GM12865 (cell line): Measurements from ENCODE around the gene E2F8.

Experiments
- DNase-seq: peaks from one replicate; pipeline ENCODE4 v3.0.0; 2010; ENCODE audit warnings: low read depth
- H3K4me3 ChIP-seq: 2 replicates; pipeline ENCODE4 v1.5.1; 2011; ENCODE audit warnings: mild to moderate bottlenecking, low read depth, low read length, control low read depth
- TF ChIP-seq, protein P1 (sequence below): IDR thresholded peaks from 2 replicates; pipeline ENCODE4 v1.5.1; 2011; ENCODE audit warnings: low read length, control low read depth, low read depth, inconsistent platforms; ENCODE audit not compliant: insufficient read depth; ENCODE audit errors: missing control alignments

The E2F8 gene

DNA sequence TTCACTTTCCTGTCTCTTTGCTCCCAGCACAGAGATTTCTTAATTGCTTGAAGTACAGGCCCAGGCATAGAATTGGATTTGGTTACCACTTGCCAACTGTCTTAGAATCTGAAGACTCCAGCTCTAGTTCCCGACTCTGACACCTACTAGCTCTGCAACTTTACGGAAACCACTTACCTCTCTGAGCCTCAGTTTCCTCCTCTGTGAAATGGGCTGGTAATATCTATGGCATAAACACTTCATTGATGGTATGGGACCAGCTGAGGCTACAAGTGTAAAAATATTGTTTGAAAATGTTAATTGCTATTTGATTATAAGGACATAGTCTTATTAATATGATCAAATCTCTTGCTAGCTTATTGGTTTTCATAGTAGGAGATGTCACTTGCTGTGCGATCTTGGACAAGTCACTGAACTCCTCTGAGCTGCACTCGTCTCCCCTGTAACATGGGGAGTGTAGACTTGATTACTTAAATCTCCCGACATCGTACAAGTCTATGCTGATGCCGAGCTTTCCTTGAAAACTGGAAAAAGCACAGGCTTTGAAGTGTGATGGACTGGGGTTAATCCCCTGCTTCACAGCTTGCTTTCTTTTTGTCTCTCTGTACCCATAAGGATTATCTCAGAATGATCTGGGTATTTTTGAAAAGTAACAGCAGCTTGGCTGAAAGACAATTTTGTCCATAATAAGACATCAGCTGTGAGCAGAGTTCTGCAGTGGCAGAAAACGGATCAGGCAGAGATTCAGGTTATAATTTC, 11.8 kb upstream of the E2F8 start:
- DNase-seq = no peak
- no peak overlapping the region for H3K4me3 ChIP-seq
- TF ChIP-seq, protein P1, sequence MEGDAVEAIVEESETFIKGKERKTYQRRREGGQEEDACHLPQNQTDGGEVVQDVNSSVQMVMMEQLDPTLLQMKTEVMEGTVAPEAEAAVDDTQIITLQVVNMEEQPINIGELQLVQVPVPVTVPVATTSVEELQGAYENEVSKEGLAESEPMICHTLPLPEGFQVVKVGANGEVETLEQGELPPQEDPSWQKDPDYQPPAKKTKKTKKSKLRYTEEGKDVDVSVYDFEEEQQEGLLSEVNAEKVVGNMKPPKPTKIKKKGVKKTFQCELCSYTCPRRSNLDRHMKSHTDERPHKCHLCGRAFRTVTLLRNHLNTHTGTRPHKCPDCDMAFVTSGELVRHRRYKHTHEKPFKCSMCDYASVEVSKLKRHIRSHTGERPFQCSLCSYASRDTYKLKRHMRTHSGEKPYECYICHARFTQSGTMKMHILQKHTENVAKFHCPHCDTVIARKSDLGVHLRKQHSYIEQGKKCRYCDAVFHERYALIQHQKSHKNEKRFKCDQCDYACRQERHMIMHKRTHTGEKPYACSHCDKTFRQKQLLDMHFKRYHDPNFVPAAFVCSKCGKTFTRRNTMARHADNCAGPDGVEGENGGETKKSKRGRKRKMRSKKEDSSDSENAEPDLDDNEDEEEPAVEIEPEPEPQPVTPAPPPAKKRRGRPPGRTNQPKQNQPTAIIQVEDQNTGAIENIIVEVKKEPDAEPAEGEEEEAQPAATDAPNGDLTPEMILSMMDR = no peak

DNA sequence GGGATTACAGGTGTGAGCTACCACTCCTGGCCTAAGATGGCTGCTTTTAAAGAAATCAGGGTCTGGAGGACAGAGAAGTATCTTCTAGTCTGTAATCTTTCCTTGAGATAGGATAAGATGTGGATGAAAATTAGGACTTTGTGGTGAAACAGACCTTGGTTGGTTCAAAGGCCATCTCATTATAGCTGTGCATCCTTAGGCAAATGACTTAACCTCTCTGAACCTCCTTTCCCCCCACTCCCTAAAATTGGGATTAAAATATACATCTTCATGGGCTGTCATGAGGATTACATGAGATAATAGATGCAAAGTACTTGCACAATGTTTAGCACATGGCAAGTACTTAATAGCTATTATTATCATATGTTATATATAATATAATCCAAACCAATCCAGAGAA, 10.8 kb upstream of the E2F8 start:
- TF ChIP-seq, protein P1 = no peak
- H3K4me3 ChIP-seq = no peak overlapping the region
- DNase-seq = no peak

DNA sequence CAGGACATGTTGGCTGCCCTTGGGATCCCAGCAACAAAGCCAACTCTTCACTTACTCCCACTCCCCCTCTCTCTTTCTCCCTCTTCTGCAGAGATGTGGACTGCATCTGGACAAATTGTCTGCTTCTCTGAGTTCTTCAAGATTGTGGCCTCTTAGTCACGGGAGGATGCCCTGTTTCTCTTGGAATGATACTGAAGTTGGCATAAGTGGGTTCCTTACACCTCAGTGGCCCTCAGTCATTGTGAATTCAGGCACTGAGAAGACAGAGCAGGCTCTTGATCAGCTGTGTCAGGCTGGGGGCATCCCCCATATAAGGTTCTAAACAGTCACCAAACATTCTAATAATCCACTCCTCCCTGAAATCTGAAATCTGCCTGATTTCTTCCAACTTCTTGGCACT, 6.1 kb upstream of the E2F8 start:
- DNase-seq = no peak
- TF ChIP-seq, protein P1 = no peak
- no peak overlapping the region for H3K4me3 ChIP-seq

DNA sequence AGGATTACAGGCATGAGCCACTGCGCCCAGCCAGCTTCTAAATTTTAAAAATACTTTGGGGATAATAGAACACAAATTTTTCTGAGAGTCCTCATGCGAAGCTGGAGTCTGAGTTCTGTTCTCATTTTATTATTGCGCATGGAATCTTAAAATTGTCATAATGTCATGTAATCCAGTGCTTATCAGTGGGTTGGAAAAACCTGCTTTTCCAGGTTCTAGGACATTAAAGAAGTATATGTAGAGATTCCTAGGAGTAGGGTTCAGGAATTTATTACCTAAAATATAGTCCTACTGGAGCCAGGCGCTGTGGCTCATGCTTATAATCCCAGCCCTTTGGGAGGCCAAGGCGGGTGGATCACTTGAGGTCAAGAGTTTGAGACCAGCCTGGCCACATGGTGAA, 4.6 kb upstream of the E2F8 start:
- TF ChIP-seq, protein P1 = no peak
- no peak for DNase-seq
- no peak overlapping the region for H3K4me3 ChIP-seq

DNA sequence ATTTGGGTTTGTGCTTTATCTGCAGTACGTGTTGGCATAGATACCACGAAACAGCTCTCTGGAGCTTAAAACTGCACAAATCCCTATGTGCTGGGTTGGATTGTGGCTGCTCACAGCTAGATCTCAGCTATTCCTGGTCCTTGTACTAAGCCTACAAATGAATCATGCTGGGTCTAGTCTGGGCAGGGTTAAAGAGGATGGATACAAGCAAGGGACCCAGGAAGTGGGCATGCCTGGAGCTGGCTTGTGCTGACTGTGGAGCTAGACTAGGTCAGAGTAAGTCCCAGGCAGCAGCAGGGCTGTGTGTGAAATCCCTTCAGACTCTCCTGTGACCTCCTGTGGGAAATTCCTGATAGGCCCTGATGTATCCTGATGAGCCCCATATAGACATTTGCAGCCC, 3.9 kb upstream of the E2F8 start:
- TF ChIP-seq, protein P1 = no peak
- DNase-seq = no peak
- no peak overlapping the region for H3K4me3 ChIP-seq

DNA sequence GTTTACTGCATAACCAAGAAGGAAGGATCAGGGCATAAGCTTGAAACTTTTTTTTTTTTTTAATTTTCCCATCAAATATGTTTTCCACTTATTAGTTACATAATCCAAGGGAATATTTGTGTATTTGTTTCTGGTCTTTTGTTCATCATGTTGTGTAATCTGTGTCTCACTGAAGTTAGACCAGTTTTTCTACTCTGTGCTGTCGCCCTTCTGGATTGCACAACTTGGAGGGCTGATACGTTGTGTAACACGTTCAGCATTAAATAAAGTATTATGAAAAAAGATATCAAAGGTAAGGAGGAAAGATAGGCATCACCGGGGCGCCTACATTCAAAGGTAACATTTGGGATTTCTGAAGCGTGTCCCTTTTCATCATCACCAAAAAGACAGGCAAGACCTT, 3.3 kb upstream of the E2F8 start:
- TF ChIP-seq, protein P1 = no peak
- H3K4me3 ChIP-seq = no peak overlapping the region
- no peak for DNase-seq

DNA sequence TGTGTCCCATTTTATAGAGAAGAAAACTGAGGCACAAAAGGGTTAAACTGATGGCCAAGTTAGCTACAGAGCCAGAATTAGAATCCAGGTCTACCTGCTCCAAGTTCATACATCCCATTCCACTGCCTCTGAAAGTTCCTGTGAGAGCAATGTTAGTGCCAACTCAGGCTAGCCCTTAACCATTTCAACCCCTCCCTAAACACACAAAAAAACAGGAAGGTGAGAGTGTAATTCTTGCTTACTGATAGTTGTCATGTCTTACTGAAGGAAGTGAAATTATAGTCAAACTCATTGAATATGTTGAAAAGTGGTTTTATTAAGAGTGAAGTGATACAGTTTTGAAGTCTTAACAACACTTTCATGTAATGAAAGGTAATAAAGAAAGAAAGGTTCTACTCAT, 2.9 kb upstream of the E2F8 start:
- H3K4me3 ChIP-seq = no peak overlapping the region
- TF ChIP-seq, protein P1 = no peak
- no peak for DNase-seq
